Heart right ventricle (tissue), 16 donors: ENCODE measurements around the gene STUM. TPM values are rescaled to one million over a fixed set of nuclear protein-coding genes. Genes with fewer than 3 reads are reported as not detected.

Source experiments
- ATAC-seq, 8 donors: fragments of 200-7000 bp; cut with Tn5 transposase; one replicate each; pipeline ENCODE4 v1.9.1; 2020; ENCODE audit warnings: mild to moderate bottlenecking in 8 of 8, moderate library complexity in 8 of 8, moderate number of reproducible peaks in 1 of 8
- DNase-seq, 2 donors: peaks; one replicate each; pipeline ENCODE4 v3.0.0-alpha.2; 2020
- H3K27ac ChIP-seq, 10 donors: fragments of 200-600 bp; sonication (generic) in 2 of 10; one replicate each; pipeline versions ENCODE4 v1.5.0 to v1.8.0; 2020 to 2022; ENCODE audit warnings: mild to moderate bottlenecking in 3 of 10
- H3K27me3 ChIP-seq, 7 donors: fragments of 200-600 bp; one replicate each; pipeline ENCODE4 v1.8.0; 2021 to 2022; ENCODE audit warnings: mild to moderate bottlenecking in 2 of 7
- H3K36me3 ChIP-seq, 9 donors: fragments of 200-600 bp; sonication (generic) in 1 of 9; one replicate each; pipeline versions ENCODE4 v1.5.0 to v1.8.0; 2020 to 2022; ENCODE audit warnings: mild to moderate bottlenecking in 2 of 9
- H3K4me1 ChIP-seq, 9 donors: fragments of 200-600 bp; sonication (generic) in 1 of 9; one replicate each; pipeline versions ENCODE4 v1.5.0 to v1.8.0; 2020 to 2022; ENCODE audit warnings: mild to moderate bottlenecking in 4 of 9
- H3K4me3 ChIP-seq, 10 donors: fragments of 200-600 bp; sonication (generic) in 2 of 10; one replicate each; pipeline versions ENCODE4 v1.5.0 to v1.8.0; 2020 to 2022; ENCODE audit warnings: mild to moderate bottlenecking in 7 of 10, moderate library complexity in 2 of 10
- H3K9me3 ChIP-seq, 11 donors: fragments of 200-600 bp in 10 of 11; sonication (generic) in 2 of 11; one replicate each; pipeline versions ENCODE4 v1.5.0 to v1.8.0; 2013 to 2022; ENCODE audit warnings: mild to moderate bottlenecking in 2 of 11, control low read depth in 1 of 11, moderate library complexity in 1 of 11
- CTCF ChIP-seq, 9 donors: fragments of 200-600 bp; sonication (generic) in 2 of 9; IDR thresholded peaks; one replicate each; pipeline versions ENCODE4 v1.5.0 to v1.8.0; 2021 to 2022; ENCODE audit warnings: antibody characterized with exemption in 9 of 9, mild to moderate bottlenecking in 5 of 9, moderate library complexity in 1 of 9
- WGBS, 2 donors: extraction: QIAGEN DNeasy Blood & Tissue Kit; methylation state at CpG; one replicate each; pipeline ENCODE4 v1.1.7; 2013; ENCODE audit warnings: inconsistent platforms in 1 of 2; 5-methylcytosine and 5-hydroxymethylcytosine counted together
- intact Hi-C, 10 donors: fragments of 100-400 bp; cut with DNase I; formaldehyde crosslinking; loops; one replicate each; pipeline versions ENCODE4 v1.11.1 to v1.14.2; 2022
- polyA plus RNA-seq, 2 donors: library from polyadenylated mRNA; stranded (reverse); fragments of 200-250 nt; gene quantifications; one replicate each; pipeline ENCODE4 v1.2.3, GENCODE V29; 2013
- total RNA-seq, 10 donors: library from RNA; stranded (reverse); fragmentation: NEBNext Ultra II Directional in 3 of 10; extraction: Animal tissue kit (Norgen Biotek cat#: 25700) in 3 of 10; gene quantifications; one replicate each; pipeline versions ENCODE4 v1.2.1 to v1.2.4, GENCODE V29; 2021 to 2023
- donor health status: Arrhythmogenic right ventricular cardiomyopathy.
- donor health status: ischemic (EF 13 %, LVEDD 7.1; RV severe dilation, severe dysfunction).
- donor health status: healthy with polysubstance abuse.
- donor health status: DM: no; HTN: yes; CAD: no.
- donor health status: DM: no; HTN: no; CAD: no.
- donor health status: ischemic (EF 25% LVEDD 6.9; RV normal size, moderate dysfunction).
- donor health status: ischemic (EF 25% LVEDD 5.7; RV mildly dilated, moderate dysfunction).
- donor health status: healthy.
- donor health status: DM: yes; HTN: yes; CAD: no.
- donor health status: Ischemic cardiomyopathy.
- donor health status: ischemic (EF 35%, LVEDD 5.7; RV mildly dilated, moderate dysfunction).
- donor health status: nonischemic (EF 11% LVEDD 7.7; RV severe dilation, severe dysfunction).
- donor health status: DM: yes; HTN: yes; CAD: no.
- donor health status: PGD.
- donor health status: ischemic (EF 29% LVEDD 5.4; RV normal size, mild dysfunction).
- donor health status: nonischemic (EF 23%, LVEDD 6.1; RV moderate dilation, normal function).

STUM gene
- total and polyA plus RNA-seq, 12 donors: 0.36 to 2.8 (median 0.94) TPM

GRCh38 chr1:226574044-226574443 lies 25.5 kb downstream of the STUM start:
- Histone ChIP-seq H3K4me1 (peaks cover 0 to 13% (median 0%) of the 10 kb centered on the region in 9 donors), H3K36me3 (no peaks in the 10 kb centered on the region), H3K27ac (no peak overlapping the region), H3K27me3 (no peaks in the 10 kb centered on the region), H3K4me3 (no peak overlapping the region), H3K9me3 (no peaks in the 10 kb centered on the region)
- DNase-seq (no peak), ATAC-seq (no peak)
- intact Hi-C loops: no loop called here
- 82 to 86% methylated on average over 2 of the region's 2 CpGs for WGBS, 2 donors
- no peak for TF ChIP-seq CTCF (IDR thresholded peaks at IDR 0.05)

- Histone ChIP-seq H3K9me3 (no peaks in the 10 kb centered on the region), H3K4me1 (peaks cover 0 to 13% (median 0%) of the 10 kb centered on the region in 9 donors), H3K27me3 (no peaks in the 10 kb centered on the region), H3K36me3 (no peaks in the 10 kb centered on the region), H3K27ac (peak overlapping the region in 1 of 10 donors; percentile 37), H3K4me3 (no peak overlapping the region)
- intact Hi-C loops: no loop called here
- no peak for TF ChIP-seq CTCF (IDR thresholded peaks at IDR 0.05)
- WGBS, 2 donors: 94 to 97% methylated on average over 21 of the region's 21 CpGs
- DNase-seq (no peak), ATAC-seq (no peak)
These were observed 26.2 kb downstream of the STUM start for GRCh38 chr1:226574591-226575435.

- peak overlapping the region in 1 of 10 donors; percentile 37 for H3K27ac ChIP-seq
- peak in 2 of 8 donors; percentile 7 to 21 for ATAC-seq
- no peak for TF ChIP-seq CTCF (IDR thresholded peaks at IDR 0.05)
- no peak for DNase-seq
- intact Hi-C loops: no loop called here
- no peaks in the 10 kb centered on the region for H3K36me3 ChIP-seq
- H3K9me3 ChIP-seq: no peaks in the 10 kb centered on the region
- H3K4me1 ChIP-seq: peaks cover 0 to 13% (median 0%) of the 10 kb centered on the region in 9 donors
- 92 to 93% methylated on average over 4 of the region's 4 CpGs for WGBS, 2 donors
- no peak overlapping the region for H3K4me3 ChIP-seq
- H3K27me3 ChIP-seq: no peaks in the 10 kb centered on the region
These were observed 26.8 kb downstream of the STUM start for GRCh38 chr1:226575436-226575720.

GRCh38 chr1:226575739-226576378 lies 27.3 kb downstream of the STUM start:
- H3K27ac ChIP-seq: no peak overlapping the region
- intact Hi-C loops: no loop called here

More at GRCh38 chr1:226575739-226576378, 27.3 kb downstream of the STUM start:
- ATAC-seq (peak in 6 of 8 donors; percentile 21 to 58 (median 37)), DNase-seq (peak in 1 of 2 donors; percentile 60)
- Histone ChIP-seq H3K4me3 (no peak overlapping the region), H3K36me3 (no peaks in the 10 kb centered on the region), H3K9me3 (no peaks in the 10 kb centered on the region), H3K27me3 (no peaks in the 10 kb centered on the region), H3K4me1 (peaks cover 0 to 13% (median 0%) of the 10 kb centered on the region in 9 donors)
- WGBS, 2 donors: 60 to 67% methylated on average over 9 of the region's 9 CpGs
- no peak for TF ChIP-seq CTCF (IDR thresholded peaks at IDR 0.05)
